T-helper 1 cell treated with Interleukin-12 subunit alpha and Interleukin-12 subunit beta and Interleukin-4 antibody, amounts not matched to agents 30 μg/mL and 1 μg/mL, for 36 hours (primary cell): Measurements from ENCODE around the gene STOX1.
"Not testable (repeated sequence)": the region's sequence is repeated elsewhere in the genome, so short reads cannot be mapped to it uniquely, and the experiment has no call there.

ENCODE experiments used
- H3K27ac Mint-ChIP-seq: one replicate; pipeline ENCODE4 v1.8.0; 2021; ENCODE audit warnings: mild to moderate bottlenecking, mixed read lengths
- H3K27me3 Mint-ChIP-seq: one replicate; pipeline ENCODE4 v1.8.0; 2021; ENCODE audit warnings: low read depth, mixed read lengths
- H3K36me3 Mint-ChIP-seq: one replicate; pipeline ENCODE4 v1.8.0; 2021; ENCODE audit warnings: low read depth, mixed read lengths
- H3K4me1 Mint-ChIP-seq: one replicate; pipeline ENCODE4 v1.8.0; 2021; ENCODE audit warnings: low read depth, mixed read lengths
- H3K4me3 Mint-ChIP-seq: one replicate; pipeline ENCODE4 v1.8.0; 2021; ENCODE audit warnings: mild to moderate bottlenecking, moderate library complexity, mixed read lengths
- H3K9me3 Mint-ChIP-seq: one replicate; pipeline ENCODE4 v1.8.0; 2021; ENCODE audit warnings: mixed read lengths

The STOX1 gene

DNA sequence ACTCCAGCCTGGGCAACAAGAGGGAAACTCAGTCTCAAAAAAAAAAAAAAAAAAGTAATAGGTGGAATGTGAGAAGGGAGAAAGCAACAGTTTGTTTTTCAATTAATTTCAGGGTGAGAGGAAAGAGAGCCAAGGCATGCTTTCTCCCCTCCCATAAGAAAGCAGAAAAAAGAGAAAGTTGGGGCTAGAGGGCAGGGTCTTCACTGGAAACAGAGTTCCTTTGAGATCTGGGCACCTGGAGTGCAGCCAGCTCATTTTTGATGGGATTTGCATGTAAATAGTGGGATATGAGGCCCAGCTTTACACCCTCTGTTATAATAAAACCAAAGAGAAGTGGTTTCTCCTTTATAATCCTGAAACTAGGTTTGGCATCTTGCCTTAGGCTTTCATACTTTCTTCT lies 13.8 kb upstream of the STOX1 start:
- no peak overlapping the region for H3K4me3 Mint-ChIP-seq
- H3K27me3 Mint-ChIP-seq = no peaks in the 10 kb centered on the region
- no peaks in the 10 kb centered on the region for H3K36me3 Mint-ChIP-seq
- H3K9me3 Mint-ChIP-seq = no peaks in the 10 kb centered on the region
- no peaks in the 10 kb centered on the region for H3K4me1 Mint-ChIP-seq
- H3K27ac Mint-ChIP-seq = no peak overlapping the region

GRCh38 chr10:68816796-68817412 lies 10.4 kb upstream of the STOX1 start:
- no peak overlapping the region for H3K4me3 Mint-ChIP-seq
- no peaks in the 10 kb centered on the region for H3K4me1 Mint-ChIP-seq
- H3K27ac Mint-ChIP-seq = no peak overlapping the region
- H3K27me3 Mint-ChIP-seq = no peaks in the 10 kb centered on the region
- H3K36me3 Mint-ChIP-seq = no peaks in the 10 kb centered on the region
- H3K9me3 Mint-ChIP-seq = no peaks in the 10 kb centered on the region

GRCh38 chr10:68820359-68820758 lies 7.0 kb upstream of the STOX1 start:
- not testable (repeated sequence) for H3K4me3 Mint-ChIP-seq, H3K27me3 Mint-ChIP-seq, H3K27ac Mint-ChIP-seq, H3K4me1 Mint-ChIP-seq, H3K36me3 Mint-ChIP-seq, H3K9me3 Mint-ChIP-seq

DNA sequence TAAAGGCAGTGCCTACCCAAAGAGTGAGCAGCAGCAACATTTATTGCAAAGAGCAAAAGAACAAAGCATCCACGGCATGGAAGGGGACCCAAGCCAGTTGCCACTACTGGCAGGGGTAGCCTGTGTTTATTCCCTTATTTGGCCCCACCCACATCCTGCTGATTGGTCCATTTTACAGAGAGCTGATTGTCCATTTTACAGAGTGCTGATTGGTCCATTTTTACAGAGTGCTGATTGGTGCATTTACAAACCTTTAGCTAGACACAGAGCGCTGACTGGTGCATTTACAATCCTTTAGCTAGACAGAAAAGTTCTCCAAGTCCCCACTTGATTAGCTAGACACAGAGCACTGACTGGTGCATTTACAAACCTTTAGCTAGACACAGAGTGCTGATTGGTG lies 4.7 kb upstream of the STOX1 start:
- not testable (repeated sequence) for H3K27ac Mint-ChIP-seq, H3K9me3 Mint-ChIP-seq, H3K4me1 Mint-ChIP-seq, H3K36me3 Mint-ChIP-seq, H3K4me3 Mint-ChIP-seq
- H3K27me3 Mint-ChIP-seq = peaks cover 15% of the 10 kb centered on the region

- not testable (repeated sequence) for H3K9me3 Mint-ChIP-seq, H3K36me3 Mint-ChIP-seq, H3K27ac Mint-ChIP-seq, H3K4me1 Mint-ChIP-seq, H3K4me3 Mint-ChIP-seq
- H3K27me3 Mint-ChIP-seq = peaks cover 45% of the 10 kb centered on the region
Measured at GRCh38 chr10:68827592-68827959, 245 bp downstream of the STOX1 start.

- Mint-ChIP-seq H3K27me3 (peaks cover 45% of the 10 kb centered on the region), H3K4me3 (peak overlapping the region; percentile 7)
- not testable (repeated sequence) for H3K36me3 Mint-ChIP-seq, H3K4me1 Mint-ChIP-seq, H3K9me3 Mint-ChIP-seq, H3K27ac Mint-ChIP-seq
Measured at GRCh38 chr10:68828083-68828601, 811 bp downstream of the STOX1 start.

GRCh38 chr10:68828833-68829232 lies 1.5 kb downstream of the STOX1 start:
- Mint-ChIP-seq H3K4me1 (peaks cover 9% of the 10 kb centered on the region), H3K27ac (no peak overlapping the region), H3K9me3 (no peaks in the 10 kb centered on the region), H3K27me3 (peaks cover 51% of the 10 kb centered on the region), H3K4me3 (peak overlapping the region; percentile 37), H3K36me3 (no peaks in the 10 kb centered on the region)

DNA sequence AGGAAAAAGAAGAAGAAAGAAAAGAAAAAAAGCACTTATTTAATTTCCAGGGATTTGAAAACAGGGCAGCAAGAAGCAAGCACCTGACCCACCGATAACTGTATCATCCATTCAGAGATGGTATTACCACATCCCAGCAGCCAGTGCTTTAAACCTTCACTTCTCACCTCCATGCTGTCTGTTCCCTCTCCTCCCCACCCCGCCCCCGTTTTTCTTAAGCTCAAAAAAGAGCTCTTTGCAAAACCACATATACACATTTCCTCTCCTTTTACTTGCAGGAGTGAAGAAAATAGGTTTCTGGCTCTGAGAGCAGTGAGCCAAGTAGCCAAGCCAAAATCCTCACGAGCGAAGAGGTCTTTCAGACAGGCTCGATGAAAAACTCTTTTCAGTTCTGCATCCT lies 2.2 kb downstream of the STOX1 start:
- Mint-ChIP-seq H3K9me3 (no peaks in the 10 kb centered on the region), H3K4me3 (no peak overlapping the region), H3K4me1 (peaks cover 9% of the 10 kb centered on the region), H3K27me3 (peaks cover 51% of the 10 kb centered on the region), H3K27ac (no peak overlapping the region), H3K36me3 (no peaks in the 10 kb centered on the region)

GRCh38 chr10:68829952-68830351 lies 2.6 kb downstream of the STOX1 start:
- peaks cover 48% of the 10 kb centered on the region for H3K27me3 Mint-ChIP-seq
- no peak overlapping the region for H3K27ac Mint-ChIP-seq
- peaks cover 9% of the 10 kb centered on the region for H3K4me1 Mint-ChIP-seq
- H3K36me3 Mint-ChIP-seq = no peaks in the 10 kb centered on the region
- H3K9me3 Mint-ChIP-seq = no peaks in the 10 kb centered on the region
- no peak overlapping the region for H3K4me3 Mint-ChIP-seq

GRCh38 chr10:68831961-68832455 lies 4.7 kb downstream of the STOX1 start:
- no peaks in the 10 kb centered on the region for H3K36me3 Mint-ChIP-seq
- H3K4me1 Mint-ChIP-seq = peaks cover 5% of the 10 kb centered on the region
- H3K27me3 Mint-ChIP-seq = peaks cover 37% of the 10 kb centered on the region
- H3K27ac Mint-ChIP-seq = no peak overlapping the region
- H3K4me3 Mint-ChIP-seq = no peak overlapping the region
- no peaks in the 10 kb centered on the region for H3K9me3 Mint-ChIP-seq

GRCh38 chr10:68832601-68833000 lies 5.3 kb downstream of the STOX1 start:
- H3K27me3 Mint-ChIP-seq = peaks cover 37% of the 10 kb centered on the region
- H3K4me3 Mint-ChIP-seq = no peak overlapping the region
- H3K9me3 Mint-ChIP-seq = no peaks in the 10 kb centered on the region
- H3K27ac Mint-ChIP-seq = no peak overlapping the region
- H3K36me3 Mint-ChIP-seq = no peaks in the 10 kb centered on the region
- peaks cover 5% of the 10 kb centered on the region for H3K4me1 Mint-ChIP-seq

DNA sequence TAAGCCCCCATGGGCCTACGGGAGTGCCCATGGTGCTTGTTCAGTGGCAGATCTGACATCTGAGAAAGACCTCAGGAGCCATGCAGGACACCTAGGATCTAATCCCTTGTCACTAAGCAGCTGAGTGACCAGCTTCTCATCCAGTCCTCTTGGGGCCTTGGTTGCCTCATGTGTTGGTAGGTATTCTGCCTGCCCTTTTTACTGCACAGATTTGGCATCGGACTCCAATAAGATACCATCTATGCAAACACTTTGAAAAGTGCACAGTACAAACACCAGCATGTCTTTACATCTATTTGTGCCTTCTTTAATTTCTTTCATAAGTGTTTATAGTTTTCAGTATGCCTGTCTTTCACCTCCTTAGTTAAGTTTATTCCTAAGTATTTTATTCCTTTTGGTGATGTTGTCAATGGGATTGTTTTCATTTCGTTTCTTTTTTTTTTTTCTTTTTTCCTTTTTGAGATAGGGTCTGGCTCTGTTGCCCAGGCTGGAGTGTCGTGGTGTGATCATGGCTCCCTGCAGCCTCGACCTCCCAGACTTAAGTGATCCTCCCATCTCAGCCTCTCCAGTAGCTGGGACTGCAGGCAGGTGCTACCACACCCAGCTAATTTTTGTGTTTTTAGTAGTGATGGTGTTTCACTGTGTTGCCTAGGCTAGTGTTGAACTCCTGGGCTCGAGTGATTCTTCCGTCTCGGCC lies 10.4 kb downstream of the STOX1 start:
- Mint-ChIP-seq H3K36me3 (no peaks in the 10 kb centered on the region), H3K4me1 (no peaks in the 10 kb centered on the region), H3K9me3 (no peaks in the 10 kb centered on the region), H3K27ac (no peak overlapping the region), H3K27me3 (peaks cover 6% of the 10 kb centered on the region), H3K4me3 (no peak overlapping the region)

DNA sequence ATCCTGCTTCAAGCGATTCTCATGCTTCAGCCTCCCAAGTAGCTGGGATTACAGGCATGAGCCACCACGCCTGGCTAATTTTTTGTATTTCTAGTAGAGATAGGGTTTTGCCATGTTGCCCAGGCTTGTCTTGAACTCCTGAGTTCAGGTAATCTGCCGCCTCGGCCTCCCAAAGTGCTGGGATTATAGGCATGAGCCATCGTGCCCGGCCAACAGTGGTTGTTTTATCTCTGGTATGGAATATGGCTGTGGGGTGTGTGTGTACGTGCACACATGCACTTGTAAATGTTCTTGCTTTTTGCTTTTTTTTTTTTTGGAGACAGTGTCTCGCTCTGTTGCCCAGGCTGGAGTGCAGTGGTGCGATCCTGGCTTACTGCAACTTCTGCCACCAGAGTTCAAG lies 13.3 kb downstream of the STOX1 start:
- not testable (repeated sequence) for H3K4me1 Mint-ChIP-seq, H3K9me3 Mint-ChIP-seq, H3K27me3 Mint-ChIP-seq, H3K36me3 Mint-ChIP-seq, H3K27ac Mint-ChIP-seq, H3K4me3 Mint-ChIP-seq

- Mint-ChIP-seq H3K27me3 (no peaks in the 10 kb centered on the region), H3K4me3 (no peak overlapping the region), H3K27ac (no peak overlapping the region), H3K4me1 (no peaks in the 10 kb centered on the region), H3K9me3 (no peaks in the 10 kb centered on the region), H3K36me3 (no peaks in the 10 kb centered on the region)
Measured at GRCh38 chr10:68848281-68848680, 20.9 kb downstream of the STOX1 start.

GRCh38 chr10:68848806-68849205 lies 21.5 kb downstream of the STOX1 start:
- no peaks in the 10 kb centered on the region for H3K9me3 Mint-ChIP-seq
- H3K27me3 Mint-ChIP-seq = no peaks in the 10 kb centered on the region
- no peaks in the 10 kb centered on the region for H3K4me1 Mint-ChIP-seq
- no peak overlapping the region for H3K4me3 Mint-ChIP-seq
- no peak overlapping the region for H3K27ac Mint-ChIP-seq
- no peaks in the 10 kb centered on the region for H3K36me3 Mint-ChIP-seq
